H1 (cell line): Measurements from ENCODE around the gene ADGRB3.

Source experiments
- ATF3 ChIP-seq: IDR thresholded peaks from 2 replicates; pipeline ENCODE4 v1.6.1; 2011; ENCODE audit warnings: low read depth, mild to moderate bottlenecking, low read length; ENCODE audit not compliant: insufficient read depth
- MAX ChIP-seq: IDR thresholded peaks from 2 replicates; pipeline ENCODE4 v1.6.1; 2012; ENCODE audit warnings: inconsistent platforms

- TF ChIP-seq MAX = no peak
- TF ChIP-seq ATF3 = no peak
Observed at GRCh38 chr6:68757821-68758220, 122.7 kb downstream of the ADGRB3 start.
